ENCODE data around the gene TAOK3. TPM values are rescaled to one million over a fixed set of nuclear protein-coding genes. Genes with fewer than 3 reads are reported as not detected.

TAOK3 gene
- total RNA-seq, 2 donors from 2014 or later: 39.5 to 50.5 TPM

GRCh38 chr12:118124333-118124874, 248.3 kb downstream of the TAOK3 start:
- Histone ChIP-seq H3K9ac (ENCODE audit: low read depth in 2 of 2, low read length in 2 of 2) (no peak overlapping the region), H3K4me1 (no peaks in the 10 kb centered on the region), H3K36me3 (no peaks in the 10 kb centered on the region), H3K27me3 (no peaks in the 10 kb centered on the region), H3K9me3 (no peaks in the 10 kb centered on the region), H3K4me3 (no peak overlapping the region), H3K27ac (no peak overlapping the region)
- no peak for TF ChIP-seq CTCF (IDR thresholded peaks at IDR 0.05)
- intact Hi-C loops (cut with DNase I): loop anchor here (5.0 kb wide), 1 partner anchor 253 kb away; the partner anchor contains the start of gene SUDS3
- DNase-seq: no peak

- H3K4me1 ChIP-seq: no peaks in the 10 kb centered on the region
- no peak overlapping the region for H3K9ac ChIP-seq (ENCODE audit: low read depth in 2 of 2, low read length in 2 of 2)
- intact Hi-C loops (cut with DNase I): loop anchor here (5.0 kb wide), 1 partner anchor 255 kb away; the partner anchor contains the start of gene SUDS3
- no peak overlapping the region for H3K27ac ChIP-seq
- H3K36me3 ChIP-seq: no peaks in the 10 kb centered on the region
- no peak overlapping the region for H3K4me3 ChIP-seq
- DNase-seq: no peak
- H3K27me3 ChIP-seq: no peaks in the 10 kb centered on the region
- H3K9me3 ChIP-seq: no peaks in the 10 kb centered on the region
- no peak for TF ChIP-seq CTCF (IDR thresholded peaks at IDR 0.05)
These were observed 250.4 kb downstream of the TAOK3 start for GRCh38 chr12:118122264-118122663.

GRCh38 chr12:118120579-118121363, 251.9 kb downstream of the TAOK3 start:
- Histone ChIP-seq H3K4me3 (no peak overlapping the region), H3K27me3 (no peaks in the 10 kb centered on the region), H3K9me3 (no peaks in the 10 kb centered on the region), H3K9ac (ENCODE audit: low read depth in 2 of 2, low read length in 2 of 2) (peak overlapping the region in 1 of 2 donors; percentile 63), H3K36me3 (no peaks in the 10 kb centered on the region), H3K27ac (no peak overlapping the region), H3K4me1 (no peaks in the 10 kb centered on the region)
- intact Hi-C loops (cut with DNase I): loop anchor here (5.0 kb wide), 1 partner anchor 257 kb away; the partner anchor contains the start of gene SUDS3
- DNase-seq: peak; percentile 88
- TF ChIP-seq CTCF (IDR thresholded peaks at IDR 0.05): peak; percentile 74

- H3K36me3 ChIP-seq: no peaks in the 10 kb centered on the region
- DNase-seq: no peak
These were observed 253.2 kb downstream of the TAOK3 start for GRCh38 chr12:118119449-118119879.

GRCh38 chr12:118109088-118109487, 263.6 kb downstream of the TAOK3 start:
- Histone ChIP-seq H3K9ac (ENCODE audit: low read depth in 2 of 2, low read length in 2 of 2) (no peak overlapping the region), H3K9me3 (no peaks in the 10 kb centered on the region), H3K27me3 (no peaks in the 10 kb centered on the region), H3K4me3 (no peak overlapping the region), H3K36me3 (no peaks in the 10 kb centered on the region), H3K4me1 (no peaks in the 10 kb centered on the region), H3K27ac (no peak overlapping the region)
- intact Hi-C loops (cut with DNase I): no loop called here
- TF ChIP-seq CTCF (IDR thresholded peaks at IDR 0.05): no peak
- DNase-seq: no peak

More at GRCh38 chr12:118119449-118119879, 253.2 kb downstream of the TAOK3 start:
- intact Hi-C loops (cut with DNase I): no loop called here
- no peak overlapping the region for H3K4me3 ChIP-seq
- no peaks in the 10 kb centered on the region for H3K4me1 ChIP-seq
- H3K27ac ChIP-seq: no peak overlapping the region
- H3K9me3 ChIP-seq: no peaks in the 10 kb centered on the region
- no peaks in the 10 kb centered on the region for H3K27me3 ChIP-seq
- no peak for TF ChIP-seq CTCF (IDR thresholded peaks at IDR 0.05)
- H3K9ac ChIP-seq (ENCODE audit: low read depth in 2 of 2, low read length in 2 of 2): no peak overlapping the region

Measured in colonic mucosa (tissue), 4 donors.